H1 (cell line): ENCODE data around the gene GADD45B. TPM values are rescaled to one million over a fixed set of nuclear protein-coding genes. Genes with fewer than 3 reads are reported as not detected.

Experiments used
- BCL11A ChIP-seq, 2 experiments: IDR thresholded peaks; one replicate each; pipeline ENCODE4 v1.6.1; 2011; ENCODE audit warnings: low read depth in 2 of 2, low read length in 2 of 2, mild to moderate bottlenecking in 2 of 2
- EZH2 ChIP-seq: fragments of 200-600 bp; sonication (generic); IDR thresholded peaks from 2 replicates; pipeline ENCODE4 v1.7.1; 2012; ENCODE audit warnings: low read depth, mild to moderate bottlenecking, moderate library complexity, low read length, inconsistent platforms; ENCODE audit not compliant: severe bottlenecking
- GABPA ChIP-seq: IDR thresholded peaks from 2 replicates; pipeline ENCODE4 v1.6.1; 2011; ENCODE audit warnings: mild to moderate bottlenecking, low read length, moderate library complexity, borderline replicate concordance; ENCODE audit not compliant: insufficient read depth
- RAD21 ChIP-seq, 2 experiments: IDR thresholded peaks in 1 of 2; conservative IDR thresholded peaks in 1 of 2; 2 replicates each; pipeline ENCODE4 v1.6.1; 2011; ENCODE audit warnings: low read depth in 2 of 2, low read length in 2 of 2, improper control_type of control experiment in 1 of 2, inconsistent platforms in 1 of 2, mild to moderate bottlenecking in 1 of 2, moderate library complexity in 1 of 2
- SP1 ChIP-seq: IDR thresholded peaks from 2 replicates; pipeline ENCODE4 v1.6.1; 2011; ENCODE audit warnings: low read depth, low read length
- SP4 ChIP-seq: IDR thresholded peaks from 2 replicates; pipeline ENCODE4 v1.6.1; 2012; ENCODE audit warnings: low read length, inconsistent platforms
- TAF7 ChIP-seq: optimal IDR thresholded peaks from 2 replicates; pipeline ENCODE3; 2011; ENCODE audit warnings: low read depth, mild to moderate bottlenecking, inconsistent platforms, low read length, moderate library complexity, borderline replicate concordance
- polyA plus RNA-seq, 7 experiments: library from polyadenylated mRNA; depleted of rRNA in 3 of 7; stranded (reverse) in 5 of 7; unstranded in 2 of 7; fragments of >200 nt in 5 of 7; fragments of 200-250 nt in 2 of 7; gene quantifications; 1 replicate in 5 of 7; 2 replicates in 1 of 7; 4 replicates in 1 of 7; pipeline versions ENCODE4 v1.2.1 to v1.2.3, GENCODE V29; 2011 to 2013; ENCODE audit warnings: missing spikeins in 2 of 7, mixed read lengths in 2 of 7
- total RNA-seq: library from RNA; stranded (reverse); fragmentation: NEBNext Ultra II Directional; extraction: Animal tissue kit (Norgen Biotek cat#: 25700); gene quantifications from 2 replicates; pipeline ENCODE4 v1.2.1, GENCODE V29; 2021

Gene GADD45B
- total and polyA plus RNA-seq, 2 of the 8 experiments (the other 6 are each of a cell fraction or from before 2014, with no cell fraction given) = 7.4 to 11.4 TPM

DNA sequence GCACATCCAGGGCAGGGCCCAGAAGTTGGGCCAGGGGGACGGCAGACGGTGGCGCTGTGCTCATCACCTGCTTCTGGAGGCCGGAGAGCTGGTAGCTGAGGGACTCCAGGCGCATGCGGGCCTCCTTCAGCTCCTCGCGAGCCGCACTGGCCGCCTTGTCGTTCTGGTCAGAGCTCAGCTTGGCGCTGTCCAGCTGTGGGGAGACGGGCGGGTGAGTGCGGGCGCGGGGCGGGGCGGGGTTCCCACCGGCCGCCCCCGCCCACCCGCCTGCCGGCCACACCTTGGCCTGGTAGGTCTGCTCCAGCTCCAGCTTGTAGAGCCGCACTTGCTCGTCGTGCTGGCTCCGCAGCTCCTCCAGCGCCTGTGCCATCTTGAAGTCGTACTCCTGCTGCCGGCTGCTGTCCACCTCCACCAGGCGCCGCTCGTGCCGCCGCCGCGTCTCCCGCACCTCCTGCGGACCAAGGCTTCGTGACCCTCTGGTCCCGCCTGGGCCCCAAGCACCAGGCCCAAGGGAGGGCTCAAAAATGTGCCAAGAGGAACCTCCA lies 41.1 kb upstream of the GADD45B start (continued):
- TF ChIP-seq SP4 (no peak), TAF7 (no peak), SP1 (no peak), RAD21 (IDR thresholded peaks at IDR 0.05 in 1 of 2, conservative IDR thresholded peaks at IDR 0.05 in 1 of 2; ENCODE audit: low read depth in 2 of 2, low read length in 2 of 2) (no peak), EZH2 (no peak), GABPA (no peak), BCL11A (IDR thresholded peaks at IDR 0.05; ENCODE audit: low read depth in 2 of 2, low read length in 2 of 2) (no peak)
